PC-9 (cell line): ENCODE measurements around the gene CNPY4. TPM values are rescaled to one million over a fixed set of nuclear protein-coding genes. Genes with fewer than 3 reads are reported as not detected.

Experiments used
- BruUV-seq: library from RNA; stranded (reverse); fragments of 400-500 nt; replicated peaks from 2 replicates; lab custom pipeline; 2021; lab: Mats Ljungman, UMichigan
- CTCF ChIA-PET: fragments of 300-600 bp; sonication (Branson Sonifier 250); formaldehyde crosslinking; loops from one replicate; lab custom pipeline; 2022; ENCODE audit warnings: antibody characterized with exemption; lab: Charles Lee
- POLR2A ChIA-PET: fragments of 300-600 bp; sonication (Branson Sonifier 250); formaldehyde crosslinking; loops from one replicate; lab custom pipeline; 2022; ENCODE audit warnings: antibody characterized with exemption; ENCODE audit not compliant: unreplicated experiment; lab: Charles Lee
- DNase-seq, 2 experiments: peaks; one replicate each; pipeline versions ENCODE4 v3.0.0 to v3.0.0-alpha.2; 2015 to 2022; ENCODE audit warnings: mixed read lengths in 1 of 2
- H2AFZ ChIP-seq: fragments of 200-600 bp; sonication (generic); 2 replicates; pipeline ENCODE4 v1.8.1; 2017; ENCODE audit warnings: antibody characterized with exemption
- H3F3A ChIP-seq: fragments of 200-600 bp; sonication (generic); 2 replicates; pipeline ENCODE4 v1.8.1; 2017; ENCODE audit warnings: antibody characterized with exemption, mild to moderate bottlenecking, low read depth; ENCODE audit not compliant: insufficient read depth
- H3K27ac ChIP-seq: fragments of 200-600 bp; sonication (generic); 2 replicates; pipeline ENCODE4 v1.6.1; 2016; ENCODE audit warnings: mixed run types
- H3K27me3 ChIP-seq: fragments of 200-600 bp; sonication (generic); 2 replicates; pipeline ENCODE4 v1.6.1; 2016; ENCODE audit warnings: low read depth, mixed run types; ENCODE audit not compliant: insufficient read depth
- H3K36me3 ChIP-seq: fragments of 200-600 bp; sonication (generic); 2 replicates; pipeline ENCODE4 v1.6.1; 2016; ENCODE audit warnings: low read depth, mixed run types
- H3K4me1 ChIP-seq: fragments of 200-600 bp; sonication (generic); replicated peaks from 2 replicates; pipeline ENCODE4 v1.6.1; 2016; ENCODE audit warnings: mixed run types; ENCODE audit not compliant: insufficient read depth
- H3K4me2 ChIP-seq: fragments of 200-600 bp; sonication (generic); 2 replicates; pipeline ENCODE4 v1.6.1; 2017; ENCODE audit warnings: mixed run types
- H3K4me3 ChIP-seq: fragments of 200-600 bp; sonication (generic); 2 replicates; pipeline ENCODE4 v1.6.1; 2016; ENCODE audit warnings: mixed run types
- H3K79me2 ChIP-seq: fragments of 200-600 bp; sonication (generic); 2 replicates; pipeline ENCODE4 v1.6.1; 2017; ENCODE audit warnings: low read depth, mixed run types
- H3K9me2 ChIP-seq: fragments of 200-600 bp; sonication (generic); 2 replicates; pipeline ENCODE4 v1.8.1; 2017; ENCODE audit warnings: mild to moderate bottlenecking; ENCODE audit not compliant: insufficient read depth
- H3K9me3 ChIP-seq: fragments of 200-600 bp; sonication (generic); 2 replicates; pipeline ENCODE4 v1.8.1; 2016; ENCODE audit warnings: low read depth; ENCODE audit not compliant: insufficient read depth
- H4K20me1 ChIP-seq: fragments of 200-600 bp; sonication (generic); 2 replicates; pipeline ENCODE4 v1.8.1; 2017; ENCODE audit not compliant: insufficient read depth
- EZH2 ChIP-seq: fragments of 200-600 bp; sonication (generic); IDR thresholded peaks from 2 replicates; pipeline ENCODE4 v1.8.0; 2017; ENCODE audit warnings: antibody characterized with exemption, low read depth
- intact Hi-C: fragments of 100-400 bp; cut with micrococcal nuclease; formaldehyde crosslinking; loops from one replicate; pipeline ENCODE4 v1.10.0; 2022; ENCODE audit not compliant: unreplicated experiment
- total RNA-seq: library from RNA; stranded (reverse); gene quantifications from 2 replicates; pipeline ENCODE4 v1.2.3, GENCODE V29; 2021
- TF ChIP-seq, protein P1 (sequence below): fragments of 200-600 bp; sonication (generic); conservative IDR thresholded peaks from 2 replicates; pipeline ENCODE4 v1.6.1; 2017; ENCODE audit warnings: mixed run types, antibody characterized with exemption, mild to moderate bottlenecking, moderate library complexity

CNPY4 gene
- total RNA-seq, 1 experiment from 2014 or later, result 10.3 TPM

DNA sequence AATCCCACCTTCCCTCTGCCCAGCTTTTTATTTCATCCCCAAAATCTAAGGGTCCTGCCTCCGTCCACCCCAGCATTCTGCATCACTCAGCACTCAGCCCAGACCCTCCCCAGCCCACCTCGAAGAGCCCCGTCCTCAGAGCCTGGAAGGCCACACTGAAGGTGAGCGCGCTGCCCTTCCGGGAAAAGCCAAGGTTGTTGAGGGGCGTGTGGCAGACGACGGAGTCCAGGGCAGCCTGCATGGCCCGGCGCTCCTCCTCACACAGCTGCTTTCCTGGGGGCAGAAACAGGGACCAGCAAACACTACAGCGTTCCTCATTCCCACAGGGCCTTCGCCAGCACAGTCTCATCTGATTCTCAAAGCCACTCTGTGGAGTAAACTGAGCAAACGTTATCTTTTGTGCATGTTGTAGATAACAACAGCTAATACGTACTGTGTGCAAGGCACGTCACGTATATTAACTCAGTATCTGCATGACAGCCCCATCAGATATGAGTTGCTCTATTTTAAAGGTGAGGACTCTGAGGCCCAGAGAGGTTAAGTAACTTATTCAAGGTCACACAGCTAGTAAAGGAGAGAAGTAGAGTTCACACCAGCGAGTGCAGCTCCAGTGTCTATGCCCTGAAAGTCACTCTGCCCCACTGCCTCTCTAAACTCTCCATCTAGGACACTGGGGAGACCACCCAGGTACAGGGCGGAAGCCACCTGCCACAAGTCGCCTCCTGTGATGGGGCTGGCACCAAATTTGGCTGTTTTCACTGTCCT lies 36.3 kb downstream of the CNPY4 start:
- H3K27ac ChIP-seq, result no peak overlapping the region
- no peak for TF ChIP-seq EZH2
- TF ChIP-seq, protein P1, sequence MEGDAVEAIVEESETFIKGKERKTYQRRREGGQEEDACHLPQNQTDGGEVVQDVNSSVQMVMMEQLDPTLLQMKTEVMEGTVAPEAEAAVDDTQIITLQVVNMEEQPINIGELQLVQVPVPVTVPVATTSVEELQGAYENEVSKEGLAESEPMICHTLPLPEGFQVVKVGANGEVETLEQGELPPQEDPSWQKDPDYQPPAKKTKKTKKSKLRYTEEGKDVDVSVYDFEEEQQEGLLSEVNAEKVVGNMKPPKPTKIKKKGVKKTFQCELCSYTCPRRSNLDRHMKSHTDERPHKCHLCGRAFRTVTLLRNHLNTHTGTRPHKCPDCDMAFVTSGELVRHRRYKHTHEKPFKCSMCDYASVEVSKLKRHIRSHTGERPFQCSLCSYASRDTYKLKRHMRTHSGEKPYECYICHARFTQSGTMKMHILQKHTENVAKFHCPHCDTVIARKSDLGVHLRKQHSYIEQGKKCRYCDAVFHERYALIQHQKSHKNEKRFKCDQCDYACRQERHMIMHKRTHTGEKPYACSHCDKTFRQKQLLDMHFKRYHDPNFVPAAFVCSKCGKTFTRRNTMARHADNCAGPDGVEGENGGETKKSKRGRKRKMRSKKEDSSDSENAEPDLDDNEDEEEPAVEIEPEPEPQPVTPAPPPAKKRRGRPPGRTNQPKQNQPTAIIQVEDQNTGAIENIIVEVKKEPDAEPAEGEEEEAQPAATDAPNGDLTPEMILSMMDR, result no peak
- H3K27me3 ChIP-seq, result no peaks in the 10 kb centered on the region
- no TSS peak for BruUV-seq
- peaks cover 35% of the 10 kb centered on the region for H3K4me1 ChIP-seq
- peaks cover 26% of the 10 kb centered on the region for H3K79me2 ChIP-seq
- no peaks in the 10 kb centered on the region for H3K9me2 ChIP-seq
- H3K4me2 ChIP-seq, result no peak overlapping the region
- DNase-seq, result no peak
- H3K36me3 ChIP-seq, result peaks cover 4% of the 10 kb centered on the region; the same call in 1 of the 2 replicates
- no peak overlapping the region for H3K4me3 ChIP-seq
- CTCF ChIA-PET, result no interaction called here
- peaks cover 24% of the 10 kb centered on the region for H4K20me1 ChIP-seq
- intact Hi-C loops, result no loop called here
- H3F3A ChIP-seq, result peaks cover 73% of the 10 kb centered on the region
- POLR2A ChIA-PET, result no interaction called here
- H2AFZ ChIP-seq, result no peak overlapping the region
- no peaks in the 10 kb centered on the region for H3K9me3 ChIP-seq

DNA sequence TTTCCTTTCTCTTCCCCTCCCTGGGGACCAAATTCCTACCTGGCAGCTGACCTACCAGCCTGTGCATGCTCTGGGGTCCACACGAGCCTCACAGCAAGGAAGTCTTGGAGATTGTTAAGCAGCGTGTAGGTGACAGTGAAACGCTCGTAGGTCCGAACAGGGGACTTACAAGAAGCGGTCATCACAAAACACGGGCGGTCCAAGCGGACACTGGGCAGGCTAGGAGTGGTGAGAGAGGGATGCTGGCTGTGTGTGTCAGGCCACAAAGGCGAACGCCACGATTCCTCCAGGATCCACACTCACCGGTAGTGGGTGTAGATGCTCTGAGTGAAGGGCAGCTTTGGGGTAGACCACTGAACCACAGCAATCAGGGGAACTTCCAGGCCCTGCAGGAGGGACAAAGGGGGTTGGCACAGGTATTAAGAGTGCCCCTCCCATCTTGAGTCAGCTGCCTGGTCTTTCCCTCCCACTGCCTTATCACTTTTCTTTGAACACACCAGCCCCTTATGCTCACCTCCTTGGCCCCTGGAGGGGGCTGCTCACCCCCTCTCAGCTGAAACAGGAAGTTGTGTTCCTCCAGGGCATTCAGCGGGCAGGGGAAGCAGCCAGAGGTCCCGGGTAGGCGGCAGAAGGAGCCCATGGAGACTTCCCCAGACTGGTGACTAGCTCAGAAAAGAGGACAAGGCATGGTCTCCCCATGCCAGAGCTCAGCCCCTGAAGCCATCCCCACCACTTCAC lies 37.1 kb downstream of the CNPY4 start:
- TF ChIP-seq EZH2, result no peak
- TF ChIP-seq, protein P1, result no peak
- peaks cover 35% of the 10 kb centered on the region for H3K4me1 ChIP-seq
- no TSS peak for BruUV-seq
- ChIA-PET POLR2A (interaction anchor here (0.5 to 0.9 kb wide), 2 partner anchors 9 to 237 kb away, joined by 4 to 5 read pairs; no protein-coding TSS in a partner anchor), CTCF (no interaction called here)
- H3K4me3 ChIP-seq, result peak overlapping the region; percentile 86; the same call in 1 of the 2 replicates
- peak overlapping the region; percentile 82 for H3K4me2 ChIP-seq
- no peaks in the 10 kb centered on the region for H3K9me2 ChIP-seq
- peaks cover 70% of the 10 kb centered on the region for H3F3A ChIP-seq
- H3K79me2 ChIP-seq, result peaks cover 22% of the 10 kb centered on the region
- no peaks in the 10 kb centered on the region for H3K9me3 ChIP-seq
- H3K27ac ChIP-seq, result no peak overlapping the region
- no peak for DNase-seq
- peaks cover 4% of the 10 kb centered on the region; the same call in 1 of the 2 replicates for H3K36me3 ChIP-seq
- peaks cover 24% of the 10 kb centered on the region for H4K20me1 ChIP-seq
- intact Hi-C loops, result no loop called here
- no peaks in the 10 kb centered on the region for H3K27me3 ChIP-seq
- H2AFZ ChIP-seq, result no peak overlapping the region

DNA sequence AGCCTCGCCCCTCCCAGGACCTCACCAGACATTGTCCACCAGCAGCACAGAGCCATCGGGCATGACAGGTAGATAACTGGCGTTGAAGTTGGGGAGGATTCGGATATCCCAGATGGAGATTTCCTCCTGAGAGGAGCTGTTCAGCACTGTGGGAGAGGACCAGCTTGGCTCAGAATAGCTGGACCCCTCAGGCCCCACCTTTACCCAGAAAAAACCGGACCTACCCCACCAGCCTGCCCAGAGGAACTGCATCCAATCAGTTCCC lies 37.6 kb downstream of the CNPY4 start:
- Histone ChIP-seq H3K9me2 (no peaks in the 10 kb centered on the region), H3K4me3 (peak overlapping the region; percentile 86; the same call in 1 of the 2 replicates), H3K4me1 (peaks cover 35% of the 10 kb centered on the region), H4K20me1 (peaks cover 24% of the 10 kb centered on the region), H3K79me2 (peaks cover 22% of the 10 kb centered on the region), H3K4me2 (peak overlapping the region; percentile 82), H3F3A (peaks cover 68% of the 10 kb centered on the region), H3K27ac (peak overlapping the region; percentile 55; the same call in 1 of the 2 replicates), H3K36me3 (peaks cover 4% of the 10 kb centered on the region; the same call in 1 of the 2 replicates), H3K9me3 (no peaks in the 10 kb centered on the region), H3K27me3 (no peaks in the 10 kb centered on the region), H2AFZ (no peak overlapping the region)
- intact Hi-C loops, result no loop called here
- CTCF ChIA-PET, result no interaction called here
- POLR2A ChIA-PET, result interaction anchor here (0.5 to 0.9 kb wide), 2 partner anchors 9 to 237 kb away, joined by 4 to 5 read pairs; no protein-coding TSS in a partner anchor
- no peak for DNase-seq
- TF ChIP-seq, protein P1, result no peak
- no peak for TF ChIP-seq EZH2
- BruUV-seq, result no TSS peak
